Measurements from ENCODE around the gene PSEN2.
"Not testable (repeated sequence)": the region's sequence is repeated elsewhere in the genome, so short reads cannot be mapped to it uniquely, and the experiment has no call there.

DNA sequence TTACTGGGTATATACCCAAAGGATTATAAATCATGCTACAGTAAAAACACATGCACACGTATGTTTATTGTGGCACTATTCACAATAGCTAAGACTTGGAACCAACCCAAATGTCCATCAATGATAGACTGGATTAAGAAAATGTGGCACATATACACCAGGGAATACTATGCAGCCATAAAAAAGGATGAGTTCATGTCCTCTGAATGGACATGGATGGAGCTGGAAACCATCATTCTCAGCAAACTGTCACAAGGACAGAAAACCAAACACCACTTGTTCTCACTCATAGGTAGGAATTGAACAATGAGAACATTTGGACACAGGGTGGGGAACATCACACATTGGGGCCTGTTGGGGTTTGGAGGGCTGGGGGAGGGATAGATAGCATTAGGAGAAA lies 15.9 kb upstream of the PSEN2 start:
- not testable (repeated sequence) for TF ChIP-seq CTCF, POLR2AphosphoS5 (IDR thresholded peaks at IDR 0.05)

Data from suprapubic skin (tissue), 3 donors.